K562 (cell line): ENCODE measurements around the gene RRAGD. TPM values are rescaled to one million over a fixed set of nuclear protein-coding genes. Genes with fewer than 3 reads are reported as not detected.

Experiments
- ATAC-seq: fragments of 200-7000 bp; cut with Tn5 transposase; 3 replicates; pipeline ENCODE4 v1.9.1; 2020; ENCODE audit warnings: moderate library complexity
- Bru-seq: library from RNA; stranded (reverse); fragments of 400-500 nt; gene quantifications from one replicate; lab custom pipeline; 2021; lab: Mats Ljungman, UMichigan
- BruChase-seq, 2 experiments: library from RNA; stranded (reverse); fragments of 400-500 nt; gene quantifications; one replicate each; lab custom pipeline; 2021; lab: Mats Ljungman, UMichigan
- BruUV-seq: library from RNA; stranded (reverse); fragments of 400-500 nt; replicated peaks from 2 replicates; lab custom pipeline; 2021; lab: Mats Ljungman, UMichigan
- CTCF ChIA-PET: fragments of 300-600 bp; formaldehyde crosslinking; extraction: SDS; loops from one replicate; lab custom pipeline; 2021; ENCODE audit warnings: low intra/inter-chr PET ratio; lab: Yijun Ruan, JAX
- POLR2A ChIA-PET: fragments of 300-600, 350-650 bp; sonication (Branson Sonifier 250); formaldehyde crosslinking; extraction: SDS; loops from one replicate; lab custom pipeline; 2021; ENCODE audit warnings: antibody characterized with exemption, inconsistent platforms; lab: Yijun Ruan, JAX
- DNase-seq, 4 experiments: peaks; one replicate each; pipeline versions ENCODE4 v3.0.0 to v3.0.0-alpha.2; 2011 to 2018; ENCODE audit warnings: low spot score in 3 of 4, mixed read lengths in 3 of 4; ENCODE audit errors: extremely low read depth in 1 of 4
- FAIRE-seq: peaks from 2 replicates; lab custom pipeline; 2011; peaks lifted over from hg19 to GRCh38; lab: Jason Lieb, UNC
- H2AFZ ChIP-seq: 2 replicates; pipeline ENCODE4 v1.6.0; 2011; ENCODE audit warnings: low read depth, low read length, control low read depth, inconsistent platforms
- H3K27ac ChIP-seq: fragments of 200-600 bp; 3 replicates; pipeline ENCODE4 v1.8.0; 2011; ENCODE audit warnings: low read depth, mild to moderate bottlenecking, control low read depth, inconsistent platforms, low read length, moderate library complexity, mixed read lengths; ENCODE audit errors: extremely low read depth
- H3K27me3 ChIP-seq, 2 experiments: fragments of 300-600 bp in 1 of 2; 2 replicates in 1 of 2; 3 replicates in 1 of 2; pipeline versions ENCODE4 v1.6.0 to v1.8.0; 2011; ENCODE audit warnings: inconsistent platforms in 2 of 2, low read length in 2 of 2, mild to moderate bottlenecking in 1 of 2, mixed read lengths in 1 of 2, moderate library complexity in 1 of 2; ENCODE audit not compliant: control insufficient read depth in 2 of 2, insufficient read depth in 2 of 2
- H3K36me3 ChIP-seq: fragments of 300-600 bp; 3 replicates; pipeline ENCODE4 v1.8.0; 2011; ENCODE audit warnings: mild to moderate bottlenecking, low read length, inconsistent platforms; ENCODE audit not compliant: control insufficient read depth, insufficient read depth
- H3K4me1 ChIP-seq, 2 experiments: fragments of 200-600 bp in 1 of 2; replicated peaks in 1 of 2; 2 replicates in 1 of 2; 3 replicates in 1 of 2; pipeline versions ENCODE4 v1.5.1 to v1.8.0; 2011; ENCODE audit warnings: inconsistent platforms in 2 of 2, low read length in 2 of 2, mild to moderate bottlenecking in 1 of 2, mixed read lengths in 1 of 2, moderate library complexity in 1 of 2; ENCODE audit not compliant: control insufficient read depth in 2 of 2, insufficient read depth in 2 of 2
- H3K4me2 ChIP-seq: 2 replicates; pipeline ENCODE4 v1.6.1; 2011; ENCODE audit warnings: low read length, control low read depth, inconsistent platforms, mixed read lengths; ENCODE audit not compliant: insufficient read depth
- H3K4me3 ChIP-seq: fragments of 200-600 bp; sonication (generic), shearing (Covaris generic); 2 replicates; pipeline ENCODE4 v1.5.1; 2016; ENCODE audit warnings: control low read depth, inconsistent platforms
- H3K79me2 ChIP-seq: fragments of 200-600 bp; 3 replicates; pipeline ENCODE4 v1.8.0; 2011; ENCODE audit warnings: low read length, inconsistent platforms; ENCODE audit not compliant: control insufficient read depth, insufficient read depth
- H3K9ac ChIP-seq, 2 experiments: 2 replicates each; pipeline versions ENCODE4 v1.6.0 to v1.6.1; 2011; ENCODE audit warnings: low read depth in 2 of 2, low read length in 2 of 2, control low read depth in 1 of 2, inconsistent platforms in 1 of 2, mild to moderate bottlenecking in 1 of 2, mixed read lengths in 1 of 2; ENCODE audit not compliant: insufficient read depth in 1 of 2
- H3K9me1 ChIP-seq: one replicate; pipeline ENCODE4 v1.6.0; 2011; ENCODE audit warnings: inconsistent platforms, mild to moderate bottlenecking, low read length, moderate library complexity; ENCODE audit not compliant: control insufficient read depth, insufficient read depth
- H3K9me3 ChIP-seq: replicated peaks from 2 replicates; pipeline ENCODE4 v1.5.1; 2011; ENCODE audit warnings: low read depth, low read length, inconsistent platforms; ENCODE audit not compliant: control insufficient read depth, insufficient read depth
- H4K20me1 ChIP-seq: replicated peaks from 2 replicates; pipeline ENCODE4 v1.6.1; 2011; ENCODE audit warnings: low read length, inconsistent platforms, mixed read lengths; ENCODE audit not compliant: control insufficient read depth, insufficient read depth
- CBFA2T3 ChIP-seq: fragments of 450-650 bp; IDR thresholded peaks from 2 replicates; pipeline ENCODE4 v1.6.1; 2017
- KDM2B ChIP-seq: fragments of 250-450 bp; sonication (Bioruptor Pico); IDR thresholded peaks from 2 replicates; pipeline ENCODE4 v1.8.0; 2021; ENCODE audit warnings: mild to moderate bottlenecking, moderate library complexity
- NCOR1 ChIP-seq: fragments of 450-650 bp; IDR thresholded peaks from 2 replicates; pipeline ENCODE4 v1.6.1; 2016; ENCODE audit warnings: mild to moderate bottlenecking, moderate library complexity
- NFRKB ChIP-seq: fragments of 450-650 bp; IDR thresholded peaks from 2 replicates; pipeline ENCODE4 v1.6.1; 2016; ENCODE audit warnings: low read depth
- POU5F1 ChIP-seq: fragments of 150-350 bp; IDR thresholded peaks from 2 replicates; pipeline ENCODE4 v1.6.1; 2014; ENCODE audit warnings: borderline replicate concordance, low read length, low read depth, mild to moderate bottlenecking; ENCODE audit not compliant: partially characterized antibody
- WGBS: fragments of 100-300 bp; shearing (Covaris generic); methylation state at CpG from one replicate; pipeline ENCODE4 v1.1.6; 2016; ENCODE audit warnings: low coverage, mixed read lengths; ENCODE audit not compliant: insufficient coverage; ENCODE audit errors: missing lambda C conversion rate; 5-methylcytosine and 5-hydroxymethylcytosine counted together
- in situ Hi-C: fragments of 300-500 bp; cut with MboI; formaldehyde crosslinking; loops from 4 replicates; pipeline ENCODE4 v1.15.0; 2018; ENCODE audit warnings: inconsistent platforms, mixed read lengths
- intact Hi-C: fragments of 100-400 bp; cut with micrococcal nuclease; formaldehyde crosslinking; loops from 2 replicates; pipeline ENCODE4 v1.14.2; 2022
- long read RNA-seq, 3 experiments: library from polyadenylated mRNA in 2 of 3; library from RNA in 1 of 3; unstranded in 2 of 3; stranded (forward) in 1 of 3; transcript quantifications; one replicate each; pipeline ENCODE4 v2.0.0, GENCODE V29; 2019 to 2022
- polyA minus RNA-seq, 3 experiments: library from RNA; depleted of rRNA, polyadenylated mRNA; stranded (reverse); fragments of >200 nt; gene quantifications; 2 replicates each; pipeline ENCODE4 v1.2.3, GENCODE V29; 2011
- polyA plus RNA-seq, 8 experiments: library from polyadenylated mRNA; depleted of rRNA in 4 of 8; stranded (reverse) in 5 of 8; unstranded in 3 of 8; fragments of >200 nt; fragmentation: Nextera tagmentation in 2 of 8; fragmentation: Illumina TruSeq in 1 of 8; extraction: Ambion mirVana in 2 of 8; extraction: Trizol in 1 of 8; gene quantifications; 2 replicates each; pipeline versions ENCODE4 v1.2.1 to v1.2.3, GENCODE V29; 2011 to 2014; ENCODE audit warnings: inconsistent platforms in 1 of 8, missing spikeins in 1 of 8
- total RNA-seq, 7 experiments: library from RNA; depleted of rRNA in 6 of 7; stranded (reverse); fragments of >200 nt in 6 of 7; fragmentation: Illumina TruSeq in 2 of 7; extraction: Trizol in 2 of 7; gene quantifications; 2 replicates each; pipeline versions ENCODE4 v1.2.1 to v1.2.3, GENCODE V29; 2011 to 2021; ENCODE audit warnings: low replicate concordance in 1 of 7
- TF ChIP-seq, protein P1 (sequence below): fragments of 250-450 bp; sonication (Bioruptor Pico); IDR thresholded peaks from 2 replicates; pipeline ENCODE4 v1.8.0; 2022; ENCODE audit warnings: moderate library complexity, mild to moderate bottlenecking, inconsistent platforms
- TF ChIP-seq, protein P2 (sequence below), 2 experiments: fragments of 250-450 bp in 1 of 2; fragments of 450-650 bp in 1 of 2; sonication (Bioruptor Pico) in 1 of 2; IDR thresholded peaks; 2 replicates each; pipeline versions ENCODE4 v1.6.1 to v1.8.0; 2016 to 2021; ENCODE audit warnings: mild to moderate bottlenecking in 2 of 2, moderate library complexity in 2 of 2, missing compliant biosample characterization in 1 of 2, missing genetic modification characterization in 1 of 2
- TF ChIP-seq, protein P3 (sequence below): fragments of 250-450 bp; sonication (Bioruptor Pico); IDR thresholded peaks from 2 replicates; pipeline ENCODE4 v1.5.0; 2020; ENCODE audit warnings: mild to moderate bottlenecking, borderline replicate concordance
- TF ChIP-seq, protein P4 (sequence below): fragments of 250-450 bp; sonication (Bioruptor Pico); IDR thresholded peaks from 2 replicates; pipeline ENCODE4 v1.8.0; 2022; ENCODE audit warnings: moderate library complexity, mild to moderate bottlenecking, inconsistent platforms

Gene RRAGD, protein sequence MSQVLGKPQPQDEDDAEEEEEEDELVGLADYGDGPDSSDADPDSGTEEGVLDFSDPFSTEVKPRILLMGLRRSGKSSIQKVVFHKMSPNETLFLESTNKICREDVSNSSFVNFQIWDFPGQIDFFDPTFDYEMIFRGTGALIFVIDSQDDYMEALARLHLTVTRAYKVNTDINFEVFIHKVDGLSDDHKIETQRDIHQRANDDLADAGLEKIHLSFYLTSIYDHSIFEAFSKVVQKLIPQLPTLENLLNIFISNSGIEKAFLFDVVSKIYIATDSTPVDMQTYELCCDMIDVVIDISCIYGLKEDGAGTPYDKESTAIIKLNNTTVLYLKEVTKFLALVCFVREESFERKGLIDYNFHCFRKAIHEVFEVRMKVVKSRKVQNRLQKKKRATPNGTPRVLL
- not detected in 2 replicates for total RNA-seq (2011; cell fraction: chromatin; rRNA removed; ENCODE audit: low replicate concordance)
- not detected in 2 replicates for total RNA-seq (2011; cell fraction: nucleolus; rRNA removed)
- not detected in 2 replicates for total RNA-seq (2011; cell fraction: nucleoplasm; rRNA removed)
- total RNA-seq (2014; rRNA removed) (not detected in 2 replicates), total RNA-seq (2014; rRNA removed; fragmentation: Illumina TruSeq; extraction: Trizol) (not detected in 2 replicates), total RNA-seq (2015; rRNA removed; fragmentation: Illumina TruSeq; extraction: Trizol) (0.07 TPM in 1 of 2 replicates, not detected in the other), total RNA-seq (2021) (0.04 TPM in 1 of 2 replicates, not detected in the other), polyA plus RNA-seq (2011; rRNA removed) (0.03 and 0.24 TPM in 2 replicates), polyA plus RNA-seq (2014; fragmentation: Illumina TruSeq; extraction: Trizol) (not detected in 2 replicates), polyA plus RNA-seq (2014; fragmentation: Nextera tagmentation; extraction: Ambion mirVana) (not detected), polyA plus RNA-seq (2014; rRNA removed) (not detected in 2 replicates), polyA minus RNA-seq (2011; rRNA and poly(A)+ RNA removed) (0.15 TPM in 1 of 2 replicates, not detected in the other), Bru-seq, nascent RNA (percentile 17 among the genes with signal in this experiment), BruChase-seq, experiment 1, labeled RNA remaining after a 2-hour chase (percentile 14 among the genes with signal in this experiment), BruChase-seq, experiment 2, labeled RNA remaining after a 6-hour chase (percentile 35 among the genes with signal in this experiment)
- 0.03 TPM in 1 of 2 replicates, not detected in the other for polyA plus RNA-seq (2011; cell fraction: cytosol; rRNA removed)
- polyA plus RNA-seq (2011; cell fraction: nucleus; rRNA removed), result 0.14 TPM in 1 of 2 replicates, not detected in the other
- polyA plus RNA-seq (2012), result 0.03 and 0.12 TPM in 2 replicates
- not detected in 2 replicates for polyA minus RNA-seq (2011; cell fraction: cytosol; rRNA and poly(A)+ RNA removed)
- polyA minus RNA-seq (2011; cell fraction: nucleus; rRNA and poly(A)+ RNA removed), result not detected in 2 replicates
- long read RNA-seq, experiment 1, result 0 reads
- long read RNA-seq, experiment 2, result 0 reads
- long read RNA-seq, experiment 3, result 0 reads

DNA sequence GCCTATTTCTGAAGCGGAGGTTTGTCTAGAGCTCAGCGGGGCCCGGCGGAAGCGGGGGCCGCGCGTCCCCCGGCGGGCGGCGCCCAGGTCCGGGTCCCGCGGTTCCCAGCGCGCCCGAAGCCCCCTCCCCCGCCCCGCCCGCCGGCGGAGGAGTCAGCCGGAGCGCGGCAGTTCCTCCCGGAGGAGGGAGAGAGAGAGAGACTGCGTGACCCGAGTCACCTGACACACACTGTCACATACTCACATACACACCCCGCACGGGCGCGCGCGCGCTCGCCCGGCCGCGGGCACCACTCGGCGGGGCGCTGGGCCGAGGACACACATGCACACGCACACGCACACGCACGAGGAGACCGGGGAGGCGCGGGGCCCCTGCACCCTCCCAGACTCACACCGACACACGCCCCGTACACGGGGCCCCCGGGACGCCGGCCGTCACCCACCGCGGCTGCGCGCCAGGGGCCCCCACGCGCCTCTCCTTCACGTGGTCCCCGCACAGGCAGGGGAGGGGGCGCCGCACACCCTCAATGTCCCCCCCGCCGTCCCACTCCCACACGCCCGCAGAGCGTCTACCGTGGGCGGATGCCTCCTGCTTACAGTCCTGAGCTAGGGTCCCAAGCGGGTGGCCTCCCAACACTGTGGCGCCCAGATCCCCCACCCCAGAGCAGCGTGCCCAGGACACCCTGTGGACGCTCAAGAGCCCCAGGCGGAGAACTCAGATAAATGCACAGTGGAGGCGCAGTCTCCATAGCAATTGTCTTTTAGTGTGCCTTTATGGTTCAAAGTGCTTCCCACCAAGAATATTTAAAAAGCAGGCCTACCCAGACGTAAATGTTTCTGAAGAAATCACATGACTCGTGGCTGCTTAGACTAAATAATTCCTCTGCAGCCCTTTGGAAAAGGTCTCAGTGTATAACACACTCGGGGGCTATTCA lies at the start of gene RRAGD:
RRAGD (minus strand) TSS at position 203 of the 935 bp plus-strand sequence. CDS start 280 bp downstream, outside the sequence.
- no peak within 1 kb of the TSS for H3K27ac ChIP-seq
- in situ Hi-C loops, result no loop called here
- H3K4me1 ChIP-seq, result peaks cover 0 to 17% of the 10 kb centered on the region in 2 experiments; a peak in 2 of 5 replicates
- intact Hi-C loops, result no loop called here
- BruUV-seq, result no TSS peak
- ATAC-seq (peak; percentile 56), FAIRE-seq (no peak), DNase-seq (peak in 3 of 4 experiments; percentile 9 to 40 (median 39))
- no peaks in the 10 kb centered on the region for H3K36me3 ChIP-seq
- peak within 1 kb of the TSS; percentile 27 for H3K4me3 ChIP-seq
- POLR2A ChIA-PET, result interaction anchor here (0.6 to 0.9 kb wide), 2 partner anchors 31 to 1082 kb away, joined by 3 read pairs; no protein-coding TSS in a partner anchor
- CTCF ChIA-PET, result no interaction called here
- no peaks in the 10 kb centered on the region for H3K79me2 ChIP-seq
- H3K9me1 ChIP-seq, result peaks cover 2% of the 10 kb centered on the region
- H3K27me3 ChIP-seq, result peaks cover 30 to 42% of the 10 kb centered on the region in 2 experiments
- WGBS, result 10% methylated on average over 34 of the region's 85 CpGs
- H4K20me1 ChIP-seq, result 0 out of 2 replicates have a peak, but pooled peaks cover 3% of the 10 kb centered on the region
- H3K4me2 ChIP-seq, result no peak within 1 kb of the TSS
- no peak within 1 kb of the TSS for H3K9ac ChIP-seq
- no peak within 1 kb of the TSS for H2AFZ ChIP-seq
- H3K9me3 ChIP-seq, result no peaks in the 10 kb centered on the region
- TF ChIP-seq, protein P1, sequence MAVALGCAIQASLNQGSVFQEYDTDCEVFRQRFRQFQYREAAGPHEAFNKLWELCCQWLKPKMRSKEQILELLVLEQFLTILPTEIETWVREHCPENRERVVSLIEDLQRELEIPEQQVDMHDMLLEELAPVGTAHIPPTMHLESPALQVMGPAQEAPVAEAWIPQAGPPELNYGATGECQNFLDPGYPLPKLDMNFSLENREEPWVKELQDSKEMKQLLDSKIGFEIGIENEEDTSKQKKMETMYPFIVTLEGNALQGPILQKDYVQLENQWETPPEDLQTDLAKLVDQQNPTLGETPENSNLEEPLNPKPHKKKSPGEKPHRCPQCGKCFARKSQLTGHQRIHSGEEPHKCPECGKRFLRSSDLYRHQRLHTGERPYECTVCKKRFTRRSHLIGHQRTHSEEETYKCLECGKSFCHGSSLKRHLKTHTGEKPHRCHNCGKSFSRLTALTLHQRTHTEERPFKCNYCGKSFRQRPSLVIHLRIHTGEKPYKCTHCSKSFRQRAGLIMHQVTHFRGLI (CRISPR knock-in tag), result peak; percentile 51; the same call in 1 of the 2 replicates
- TF ChIP-seq NCOR1, result no peak
- TF ChIP-seq, protein P2, sequence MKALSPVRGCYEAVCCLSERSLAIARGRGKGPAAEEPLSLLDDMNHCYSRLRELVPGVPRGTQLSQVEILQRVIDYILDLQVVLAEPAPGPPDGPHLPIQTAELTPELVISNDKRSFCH (CRISPR knock-in tag; IDR thresholded peaks at IDR 0.05), result no peak
- TF ChIP-seq, protein P2 (tag; IDR thresholded peaks at IDR 0.05), result peak; percentile 29; the same call in 1 of the 2 replicates
- no peak for TF ChIP-seq KDM2B (CRISPR knock-in tag)
- TF ChIP-seq, protein P3, sequence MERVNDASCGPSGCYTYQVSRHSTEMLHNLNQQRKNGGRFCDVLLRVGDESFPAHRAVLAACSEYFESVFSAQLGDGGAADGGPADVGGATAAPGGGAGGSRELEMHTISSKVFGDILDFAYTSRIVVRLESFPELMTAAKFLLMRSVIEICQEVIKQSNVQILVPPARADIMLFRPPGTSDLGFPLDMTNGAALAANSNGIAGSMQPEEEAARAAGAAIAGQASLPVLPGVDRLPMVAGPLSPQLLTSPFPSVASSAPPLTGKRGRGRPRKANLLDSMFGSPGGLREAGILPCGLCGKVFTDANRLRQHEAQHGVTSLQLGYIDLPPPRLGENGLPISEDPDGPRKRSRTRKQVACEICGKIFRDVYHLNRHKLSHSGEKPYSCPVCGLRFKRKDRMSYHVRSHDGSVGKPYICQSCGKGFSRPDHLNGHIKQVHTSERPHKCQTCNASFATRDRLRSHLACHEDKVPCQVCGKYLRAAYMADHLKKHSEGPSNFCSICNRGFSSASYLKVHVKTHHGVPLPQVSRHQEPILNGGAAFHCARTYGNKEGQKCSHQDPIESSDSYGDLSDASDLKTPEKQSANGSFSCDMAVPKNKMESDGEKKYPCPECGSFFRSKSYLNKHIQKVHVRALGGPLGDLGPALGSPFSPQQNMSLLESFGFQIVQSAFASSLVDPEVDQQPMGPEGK (CRISPR knock-in tag), result no peak
- no peak for TF ChIP-seq CBFA2T3
- TF ChIP-seq POU5F1, result no peak
- TF ChIP-seq NFRKB, result no peak
- TF ChIP-seq, protein P4, sequence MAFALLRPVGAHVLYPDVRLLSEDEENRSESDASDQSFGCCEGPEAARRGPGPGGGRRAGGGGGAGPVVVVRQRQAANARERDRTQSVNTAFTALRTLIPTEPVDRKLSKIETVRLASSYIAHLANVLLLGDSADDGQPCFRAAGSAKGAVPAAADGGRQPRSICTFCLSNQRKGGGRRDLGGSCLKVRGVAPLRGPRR (CRISPR knock-in tag), result no peak
